Embryonic facial prominence (tissue), 1 donor: Measurements from ENCODE around the gene NBEAL2.
"Not testable (repeated sequence)": the region's sequence is repeated elsewhere in the genome, so short reads cannot be mapped to it uniquely, and the experiment has no call there.

Experiments used
- DNase-seq: peaks from one replicate; pipeline ENCODE4 v3.0.0-alpha.2; 2016; ENCODE audit errors: extremely low spot score

Gene NBEAL2

DNA sequence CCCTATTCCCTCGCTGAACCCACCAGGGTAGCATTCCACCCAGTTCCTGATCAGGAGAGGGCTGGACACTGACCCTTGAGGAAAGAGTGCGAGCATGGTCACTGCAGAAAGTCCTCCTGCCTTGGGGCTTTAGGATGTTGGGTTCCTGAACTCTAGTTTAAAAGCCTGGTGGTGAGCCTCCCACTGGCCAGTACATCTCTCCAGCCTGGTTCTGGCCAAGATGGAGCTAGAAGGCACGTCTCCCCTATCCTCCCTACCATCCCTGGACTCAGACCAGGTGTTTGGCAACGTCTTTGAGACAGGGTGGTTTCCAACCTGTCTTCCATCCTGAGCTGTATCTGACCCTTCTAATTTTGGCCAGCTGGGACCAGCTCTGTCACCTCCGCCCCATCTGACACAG is 31.4 kb downstream of the NBEAL2 start:
- DNase-seq = no peak

DNA sequence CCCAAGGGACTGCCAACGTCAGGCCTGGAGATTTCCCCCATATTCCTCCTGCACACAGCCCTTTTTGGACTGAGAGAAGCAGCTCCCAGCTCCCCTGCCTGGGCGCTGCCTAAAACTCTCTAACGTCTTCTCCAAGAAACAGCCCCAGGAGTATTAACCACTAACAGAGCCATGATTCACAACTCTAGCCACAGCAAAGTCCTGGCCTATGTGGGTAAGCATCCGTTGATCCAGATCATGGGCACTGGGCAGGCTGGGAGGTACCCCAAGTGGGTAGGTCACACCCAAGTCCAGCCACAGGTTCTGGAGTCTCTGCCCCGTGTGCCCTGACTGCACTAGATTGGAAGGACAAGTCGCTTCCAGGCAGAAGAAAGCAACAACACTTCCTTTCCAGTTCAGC is 31.9 kb downstream of the NBEAL2 start:
- no peak for DNase-seq

DNA sequence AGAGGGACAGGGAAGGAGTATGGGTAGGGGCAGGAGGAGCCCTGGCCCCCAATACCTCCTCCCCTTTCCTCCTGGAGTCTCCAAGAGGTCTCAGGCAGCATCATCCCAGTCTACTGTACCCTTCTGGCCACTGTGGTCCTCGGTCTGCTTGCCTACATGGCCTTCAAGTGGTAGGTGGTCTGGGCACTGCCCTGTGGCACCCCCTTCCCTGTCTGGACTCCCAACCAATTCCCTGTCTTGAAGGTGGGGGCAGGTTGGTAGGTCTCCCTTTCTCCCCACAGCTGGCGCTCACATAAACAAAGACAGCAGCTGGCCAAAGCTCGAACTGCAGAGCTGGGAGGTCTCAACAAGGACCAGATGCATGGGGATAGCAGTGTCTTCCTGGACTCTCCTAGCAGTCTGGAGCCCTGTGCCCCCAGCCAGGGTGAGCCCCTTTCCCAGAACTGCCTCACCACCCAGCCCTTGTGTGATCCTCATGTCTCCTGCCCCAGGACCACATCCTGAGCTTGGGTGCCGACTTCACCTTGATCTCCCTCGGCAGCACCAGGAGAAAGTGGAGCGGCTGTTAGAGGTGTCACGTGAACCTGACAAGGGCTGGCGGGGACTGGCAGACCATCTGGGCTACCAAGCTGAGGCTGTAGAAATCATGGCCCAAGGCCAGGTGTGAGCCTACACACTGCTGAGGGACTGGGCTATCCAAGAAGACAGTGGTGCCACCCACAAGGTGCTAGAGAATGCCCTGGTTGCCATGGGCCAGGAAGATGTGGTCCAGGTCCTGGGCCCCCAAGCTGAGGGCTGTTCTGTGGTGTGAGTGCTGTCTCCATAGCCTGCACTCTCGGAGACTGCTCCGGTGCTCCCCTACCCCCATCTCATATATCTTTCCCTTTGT is 33.1 kb downstream of the NBEAL2 start:
- no peak for DNase-seq

GRCh38 chr3:47013231-47013630 is 33.8 kb downstream of the NBEAL2 start:
- no peak for DNase-seq

DNA sequence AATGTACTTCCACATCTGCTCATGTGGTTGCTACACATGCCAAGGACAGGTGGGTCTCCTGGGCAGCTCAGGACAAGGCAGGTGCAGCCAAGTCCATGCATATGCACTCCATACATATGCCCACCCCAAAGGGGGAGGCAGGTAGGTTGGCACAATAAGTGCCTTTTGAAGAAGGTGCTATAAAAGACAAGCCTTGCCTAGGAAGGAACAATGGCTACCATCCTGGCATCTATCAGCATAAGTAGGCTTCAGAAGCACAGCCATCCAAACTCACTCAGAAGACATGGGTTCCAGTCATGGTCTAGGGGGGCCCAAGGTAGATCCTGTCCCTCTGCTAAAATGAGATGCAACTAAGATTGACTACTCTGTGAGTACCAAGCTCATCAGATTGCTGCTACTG is 34.6 kb downstream of the NBEAL2 start:
- DNase-seq = no peak

DNA sequence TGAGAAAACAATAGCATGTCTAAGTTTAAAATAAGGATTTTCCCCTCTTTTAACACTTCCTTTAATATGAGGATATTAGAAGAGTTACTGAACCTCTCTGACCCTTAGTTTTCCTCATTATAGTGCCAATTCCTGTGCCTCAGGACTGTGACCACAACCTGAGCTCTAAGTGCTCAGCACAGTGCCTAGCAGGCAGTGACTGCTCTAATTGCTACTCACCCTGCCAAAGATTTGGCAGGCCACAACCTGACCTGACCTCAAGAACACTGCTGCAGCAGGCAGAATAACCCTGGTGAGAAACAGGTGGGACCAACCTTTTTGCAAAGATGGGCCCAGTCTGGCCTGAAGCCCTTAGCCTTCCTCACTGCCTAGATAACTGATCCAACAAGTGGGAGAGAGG is 35.7 kb downstream of the NBEAL2 start:
- no peak for DNase-seq

GRCh38 chr3:47016086-47016933 is 36.8 kb downstream of the NBEAL2 start:
- DNase-seq = no peak

DNA sequence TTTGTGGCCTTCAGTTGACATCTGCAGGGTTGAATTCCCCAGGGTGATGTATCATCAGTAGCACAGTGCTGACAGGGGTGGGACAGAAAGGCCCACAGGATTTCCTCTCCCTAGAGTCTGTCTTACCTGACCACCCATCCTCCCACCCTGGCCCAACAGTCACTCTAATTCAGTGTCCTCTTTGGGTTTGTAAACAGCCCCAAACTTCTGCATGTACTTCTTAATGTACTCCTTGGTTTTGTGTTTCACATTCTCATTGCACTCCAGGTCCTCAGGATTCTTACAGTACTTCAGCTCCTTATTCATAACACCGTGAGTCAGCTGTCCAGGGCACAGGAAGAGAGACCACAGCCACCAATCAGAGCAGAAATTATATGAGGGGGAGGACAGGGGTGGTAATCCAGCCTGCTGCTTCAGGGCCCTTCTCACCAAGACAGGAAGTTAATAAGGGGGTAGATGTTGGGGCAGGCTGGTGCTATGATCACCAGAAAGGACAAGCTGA is 37.5 kb downstream of the NBEAL2 start:
- DNase-seq = no peak

DNA sequence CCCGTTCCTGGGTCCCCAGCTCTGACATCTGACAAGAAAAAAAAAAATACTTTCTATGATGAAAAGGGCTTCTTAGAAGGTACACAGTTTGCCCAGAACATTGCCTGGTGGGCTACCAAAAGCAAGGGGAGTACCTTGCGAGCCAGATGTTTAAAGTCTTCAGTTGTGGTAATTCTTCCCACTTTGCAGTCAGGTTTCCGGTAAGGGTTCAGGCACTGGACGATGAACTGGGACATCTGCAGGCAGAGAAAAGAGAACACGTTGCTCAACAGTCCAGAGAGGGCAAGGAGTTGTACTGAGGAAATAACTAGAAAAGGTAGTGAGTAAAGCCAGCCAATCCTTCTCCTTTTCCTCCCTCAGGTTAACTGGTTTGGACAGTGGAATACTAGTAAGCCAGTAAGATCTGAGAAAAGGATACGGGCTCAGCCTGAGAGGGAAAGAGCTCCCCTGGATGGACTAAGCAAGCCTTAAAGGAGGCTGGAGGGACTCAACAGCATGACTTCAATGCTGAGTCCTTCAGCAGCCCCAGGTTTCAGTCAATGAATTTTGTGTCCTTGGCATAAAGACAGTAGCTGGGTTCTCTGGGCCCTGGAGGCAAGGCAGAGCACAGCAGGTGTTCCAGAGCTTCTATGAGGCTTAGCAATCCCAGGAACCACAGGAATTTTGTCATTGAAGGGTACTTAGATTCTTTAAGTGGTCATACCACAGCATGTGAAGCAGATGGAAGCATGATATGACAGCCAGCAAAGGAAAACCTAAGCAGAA is 38.2 kb downstream of the NBEAL2 start:
- DNase-seq = no peak

GRCh38 chr3:47018269-47018611 is 38.8 kb downstream of the NBEAL2 start:
- no peak for DNase-seq

DNA sequence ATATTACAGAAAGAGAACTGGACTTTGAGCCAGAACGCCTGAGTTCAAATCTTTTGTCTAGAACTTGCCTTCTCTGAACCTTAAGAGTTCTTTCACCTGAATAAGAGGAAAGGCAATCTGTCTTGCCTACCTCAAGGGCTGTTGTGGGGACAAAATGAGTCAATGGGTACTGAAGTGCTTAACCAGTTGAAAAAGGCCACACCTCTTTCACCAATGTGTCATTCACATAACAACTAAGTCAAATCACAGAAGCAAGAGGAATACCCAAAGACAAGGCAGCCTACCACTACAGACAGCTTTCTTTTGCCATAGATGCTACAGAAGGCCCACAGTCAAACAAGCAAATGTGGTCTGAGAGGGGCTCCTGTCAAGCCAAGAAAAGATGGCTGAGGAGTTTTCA is 39.7 kb downstream of the NBEAL2 start:
- no peak for DNase-seq

DNA sequence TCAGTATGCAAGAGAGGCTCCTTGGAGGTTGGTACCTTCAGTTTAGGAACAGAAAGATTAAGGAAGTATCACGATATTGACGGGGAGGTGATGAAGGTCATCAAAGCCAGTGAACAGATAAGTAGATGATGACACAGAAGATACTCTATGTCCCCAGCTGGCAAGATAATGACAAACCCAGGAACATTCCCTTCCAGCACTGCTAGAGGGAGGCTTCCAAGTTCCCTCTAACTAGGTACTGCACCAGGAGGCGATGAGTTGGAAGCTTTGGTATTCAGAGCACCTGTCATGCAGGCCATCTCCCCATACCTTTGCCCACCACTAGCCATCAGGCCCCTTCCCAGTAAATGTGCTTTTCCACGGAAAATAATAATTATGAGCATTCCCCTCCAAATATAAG is 40.8 kb downstream of the NBEAL2 start:
- DNase-seq = no peak

DNA sequence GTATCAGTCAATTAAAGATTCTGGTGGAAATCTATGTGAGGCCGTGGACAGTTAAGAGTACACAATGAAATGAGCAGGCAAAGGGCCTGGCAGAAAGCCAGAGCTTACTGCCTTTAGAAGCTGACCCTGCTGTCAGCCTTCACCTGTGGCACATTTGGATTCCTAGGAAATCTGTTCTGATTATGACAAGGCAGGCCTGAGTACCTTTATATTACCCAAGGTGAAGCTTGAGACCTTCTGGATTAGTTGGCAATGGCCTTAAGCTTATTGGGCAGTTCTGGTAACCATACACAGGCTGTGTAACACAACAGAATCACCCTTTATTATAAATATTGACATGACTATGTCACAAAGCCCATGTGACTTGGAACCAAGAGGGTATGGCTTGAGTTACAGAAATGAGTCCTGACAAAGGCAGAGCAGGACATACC is 43.2 kb downstream of the NBEAL2 start:
- DNase-seq = no peak

GRCh38 chr3:47024932-47025331 is 45.5 kb downstream of the NBEAL2 start:
- DNase-seq = no peak

- DNase-seq = not testable (repeated sequence)
These were observed 47.0 kb downstream of the NBEAL2 start for GRCh38 chr3:47026432-47026831.

DNA sequence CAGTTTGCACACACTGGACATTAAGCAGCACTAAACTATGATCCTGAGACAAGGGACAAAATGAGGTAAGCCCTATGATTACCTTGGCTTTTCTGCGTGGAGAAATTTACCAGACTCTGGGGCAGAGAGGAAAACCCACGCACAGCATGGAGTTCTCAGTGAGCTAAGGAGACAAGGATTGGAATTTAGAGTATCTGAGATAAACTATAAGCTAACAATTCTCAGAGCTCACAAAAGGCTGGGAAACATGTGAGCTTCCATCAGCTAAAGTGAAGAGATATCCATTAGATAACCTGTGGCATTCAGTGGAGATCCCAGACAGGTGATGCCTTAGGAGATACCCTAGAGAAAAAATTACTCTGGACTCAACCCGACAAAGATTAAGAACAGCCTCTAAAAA is 48.7 kb downstream of the NBEAL2 start:
- no peak for DNase-seq

DNA sequence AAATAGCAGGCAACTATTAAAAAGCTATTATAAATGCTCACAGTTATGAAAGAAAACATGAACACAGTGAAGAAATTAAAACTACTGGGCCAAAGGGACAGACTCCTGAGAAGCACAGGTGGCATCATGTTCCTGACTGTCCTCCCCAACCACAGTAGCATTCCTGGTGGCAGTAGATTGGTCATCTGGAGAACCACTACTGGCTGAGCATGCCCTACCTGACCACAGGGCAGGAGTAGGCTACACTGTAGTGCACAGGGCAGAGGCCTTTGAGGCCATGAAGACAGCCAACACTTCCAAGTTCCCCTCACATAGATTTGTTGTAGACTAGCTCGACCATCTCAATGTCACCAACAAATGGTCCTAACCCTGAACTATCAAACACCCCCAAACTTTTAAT is 49.2 kb downstream of the NBEAL2 start:
- no peak for DNase-seq

- DNase-seq = not testable (repeated sequence)
These were observed 51.6 kb downstream of the NBEAL2 start for GRCh38 chr3:47031041-47031440.

DNA sequence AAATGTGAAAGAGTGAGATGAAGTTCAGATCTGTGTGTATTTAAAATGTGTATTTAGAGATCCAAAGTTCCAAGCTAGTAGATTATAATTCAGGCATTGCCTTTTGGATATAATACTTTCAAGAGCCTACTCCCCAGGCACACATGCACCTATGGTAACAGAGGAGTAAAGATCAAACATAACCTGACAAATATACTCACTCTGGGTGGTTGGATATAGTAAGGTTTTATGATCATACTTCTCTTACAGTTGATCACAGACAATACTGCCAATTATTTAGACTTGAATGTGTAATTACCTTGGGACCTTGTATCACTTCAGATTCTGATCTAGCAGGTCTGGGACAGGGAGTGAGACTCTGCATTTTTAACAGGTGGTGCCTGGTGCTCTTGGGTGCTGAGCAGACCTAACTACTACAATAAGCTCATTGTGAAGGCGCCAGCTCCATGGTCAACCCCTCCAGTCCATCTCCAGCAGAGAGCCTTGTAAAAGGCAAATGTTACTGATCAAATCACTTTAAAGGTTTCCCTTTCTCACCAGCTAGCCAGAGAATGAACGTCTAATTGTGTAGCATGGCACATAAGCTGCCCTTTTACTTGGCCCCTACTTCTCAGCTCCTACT is 55.5 kb downstream of the NBEAL2 start:
- no peak for DNase-seq

GRCh38 chr3:47035645-47036044 is 56.2 kb downstream of the NBEAL2 start:
- no peak for DNase-seq

- DNase-seq = no peak
These were observed 56.7 kb downstream of the NBEAL2 start for GRCh38 chr3:47036145-47036544.

GRCh38 chr3:47037302-47037701 is 57.8 kb downstream of the NBEAL2 start:
- not testable (repeated sequence) for DNase-seq
